K562 (cell line): Measurements from ENCODE around the gene SGPL1. TPM values are rescaled to one million over a fixed set of nuclear protein-coding genes. Genes with fewer than 3 reads are reported as not detected.

Experiments
- ATAC-seq: fragments of 200-7000 bp; cut with Tn5 transposase; 3 replicates; pipeline ENCODE4 v1.9.1; 2020; ENCODE audit warnings: moderate library complexity
- BruUV-seq: library from RNA; stranded (reverse); fragments of 400-500 nt; replicated peaks from 2 replicates; lab custom pipeline; 2021; lab: Mats Ljungman, UMichigan
- CTCF ChIA-PET: fragments of 300-600 bp; formaldehyde crosslinking; extraction: SDS; loops from one replicate; lab custom pipeline; 2021; ENCODE audit warnings: low intra/inter-chr PET ratio; lab: Yijun Ruan, JAX
- POLR2A ChIA-PET: fragments of 300-600, 350-650 bp; sonication (Branson Sonifier 250); formaldehyde crosslinking; extraction: SDS; loops from one replicate; lab custom pipeline; 2021; ENCODE audit warnings: antibody characterized with exemption, inconsistent platforms; lab: Yijun Ruan, JAX
- DNase-seq, 4 experiments: peaks; one replicate each; pipeline versions ENCODE4 v3.0.0 to v3.0.0-alpha.2; 2011 to 2018; ENCODE audit warnings: low spot score in 3 of 4, mixed read lengths in 3 of 4; ENCODE audit errors: extremely low read depth in 1 of 4
- FAIRE-seq: peaks from 2 replicates; lab custom pipeline; 2011; peaks lifted over from hg19 to GRCh38; lab: Jason Lieb, UNC
- H2AFZ ChIP-seq: 2 replicates; pipeline ENCODE4 v1.6.0; 2011; ENCODE audit warnings: low read depth, low read length, control low read depth, inconsistent platforms
- H3K27ac ChIP-seq: fragments of 200-600 bp; 3 replicates; pipeline ENCODE4 v1.8.0; 2011; ENCODE audit warnings: low read depth, mild to moderate bottlenecking, control low read depth, inconsistent platforms, low read length, moderate library complexity, mixed read lengths; ENCODE audit errors: extremely low read depth
- H3K27me3 ChIP-seq, 2 experiments: fragments of 300-600 bp in 1 of 2; 2 replicates in 1 of 2; 3 replicates in 1 of 2; pipeline versions ENCODE4 v1.6.0 to v1.8.0; 2011; ENCODE audit warnings: inconsistent platforms in 2 of 2, low read length in 2 of 2, mild to moderate bottlenecking in 1 of 2, mixed read lengths in 1 of 2, moderate library complexity in 1 of 2; ENCODE audit not compliant: control insufficient read depth in 2 of 2, insufficient read depth in 2 of 2
- H3K36me3 ChIP-seq: fragments of 300-600 bp; 3 replicates; pipeline ENCODE4 v1.8.0; 2011; ENCODE audit warnings: mild to moderate bottlenecking, low read length, inconsistent platforms; ENCODE audit not compliant: control insufficient read depth, insufficient read depth
- H3K4me1 ChIP-seq, 2 experiments: fragments of 200-600 bp in 1 of 2; replicated peaks in 1 of 2; 2 replicates in 1 of 2; 3 replicates in 1 of 2; pipeline versions ENCODE4 v1.5.1 to v1.8.0; 2011; ENCODE audit warnings: inconsistent platforms in 2 of 2, low read length in 2 of 2, mild to moderate bottlenecking in 1 of 2, mixed read lengths in 1 of 2, moderate library complexity in 1 of 2; ENCODE audit not compliant: control insufficient read depth in 2 of 2, insufficient read depth in 2 of 2
- H3K4me2 ChIP-seq: 2 replicates; pipeline ENCODE4 v1.6.1; 2011; ENCODE audit warnings: low read length, control low read depth, inconsistent platforms, mixed read lengths; ENCODE audit not compliant: insufficient read depth
- H3K4me3 ChIP-seq: fragments of 200-600 bp; sonication (generic), shearing (Covaris generic); 2 replicates; pipeline ENCODE4 v1.5.1; 2016; ENCODE audit warnings: control low read depth, inconsistent platforms
- H3K79me2 ChIP-seq: fragments of 200-600 bp; 3 replicates; pipeline ENCODE4 v1.8.0; 2011; ENCODE audit warnings: low read length, inconsistent platforms; ENCODE audit not compliant: control insufficient read depth, insufficient read depth
- H3K9ac ChIP-seq, 2 experiments: 2 replicates each; pipeline versions ENCODE4 v1.6.0 to v1.6.1; 2011; ENCODE audit warnings: low read depth in 2 of 2, low read length in 2 of 2, control low read depth in 1 of 2, inconsistent platforms in 1 of 2, mild to moderate bottlenecking in 1 of 2, mixed read lengths in 1 of 2; ENCODE audit not compliant: insufficient read depth in 1 of 2
- H3K9me1 ChIP-seq: one replicate; pipeline ENCODE4 v1.6.0; 2011; ENCODE audit warnings: inconsistent platforms, mild to moderate bottlenecking, low read length, moderate library complexity; ENCODE audit not compliant: control insufficient read depth, insufficient read depth
- H3K9me3 ChIP-seq: replicated peaks from 2 replicates; pipeline ENCODE4 v1.5.1; 2011; ENCODE audit warnings: low read depth, low read length, inconsistent platforms; ENCODE audit not compliant: control insufficient read depth, insufficient read depth
- H4K20me1 ChIP-seq: replicated peaks from 2 replicates; pipeline ENCODE4 v1.6.1; 2011; ENCODE audit warnings: low read length, inconsistent platforms, mixed read lengths; ENCODE audit not compliant: control insufficient read depth, insufficient read depth
- BDP1 ChIP-seq: IDR thresholded peaks from 3 replicates; pipeline ENCODE4 v1.6.1; 2011; ENCODE audit not compliant: insufficient read length, insufficient read depth
- CC2D1A ChIP-seq: fragments of 450-650 bp; IDR thresholded peaks from 2 replicates; pipeline ENCODE4 v1.6.1; 2017; ENCODE audit warnings: mild to moderate bottlenecking
- E2F3 ChIP-seq: fragments of 250-450 bp; sonication (Bioruptor Pico); IDR thresholded peaks from 2 replicates; pipeline ENCODE4 v1.4.0; 2020; ENCODE audit warnings: mild to moderate bottlenecking
- FOSL1 ChIP-seq: fragments of 200-800 bp; sonication (Bioruptor generic); conservative IDR thresholded peaks from 2 replicates; pipeline ENCODE4 v1.6.1; 2016; ENCODE audit warnings: missing genetic modification characterization, missing compliant biosample characterization
- MYNN ChIP-seq, 2 experiments: sonication (generic); formaldehyde crosslinking in 1 of 2; IDR thresholded peaks; 2 replicates each; pipeline versions ENCODE4 v1.5.0 to v1.6.1; 2016 to 2020; ENCODE audit warnings: antibody characterized with exemption in 1 of 2, missing genetic modification reagents in 1 of 2
- NCOA6 ChIP-seq: fragments of 450-650 bp; IDR thresholded peaks from 2 replicates; pipeline ENCODE4 v1.6.1; 2017; ENCODE audit warnings: mild to moderate bottlenecking
- SNIP1 ChIP-seq: fragments of 450-650 bp; IDR thresholded peaks from 2 replicates; pipeline ENCODE4 v1.7.1; 2017; ENCODE audit warnings: low read depth, mild to moderate bottlenecking
- ZBED1 ChIP-seq: IDR thresholded peaks from 2 replicates; pipeline ENCODE4 v1.6.1; 2014
- ZBTB7A ChIP-seq: IDR thresholded peaks from 2 replicates; pipeline ENCODE4 v1.6.1; 2011; ENCODE audit warnings: low read depth, mild to moderate bottlenecking, low read length, moderate library complexity, borderline replicate concordance; ENCODE audit not compliant: control insufficient read depth
- ZNF165 ChIP-seq: fragments of 250-450 bp; sonication (Bioruptor Pico); IDR thresholded peaks from 2 replicates; pipeline ENCODE4 v1.4.0; 2020; ENCODE audit warnings: borderline replicate concordance
- ZNF232 ChIP-seq: sonication (generic); formaldehyde crosslinking; IDR thresholded peaks from 2 replicates; pipeline ENCODE4 v1.8.0; 2022; ENCODE audit warnings: mild to moderate bottlenecking, missing genetic modification reagents
- ZNF347 ChIP-seq: fragments of 450-650 bp; formaldehyde crosslinking; IDR thresholded peaks from 2 replicates; pipeline ENCODE4 v1.4.0; 2020; ENCODE audit warnings: low read depth, mild to moderate bottlenecking, moderate library complexity
- WGBS: fragments of 100-300 bp; shearing (Covaris generic); methylation state at CpG from one replicate; pipeline ENCODE4 v1.1.6; 2016; ENCODE audit warnings: low coverage, mixed read lengths; ENCODE audit not compliant: insufficient coverage; ENCODE audit errors: missing lambda C conversion rate; 5-methylcytosine and 5-hydroxymethylcytosine counted together
- in situ Hi-C: fragments of 300-500 bp; cut with MboI; formaldehyde crosslinking; loops from 4 replicates; pipeline ENCODE4 v1.15.0; 2018; ENCODE audit warnings: inconsistent platforms, mixed read lengths
- intact Hi-C: fragments of 100-400 bp; cut with micrococcal nuclease; formaldehyde crosslinking; loops from 2 replicates; pipeline ENCODE4 v1.14.2; 2022
- polyA plus RNA-seq, 8 experiments: library from polyadenylated mRNA; depleted of rRNA in 4 of 8; stranded (reverse) in 5 of 8; unstranded in 3 of 8; fragments of >200 nt; fragmentation: Nextera tagmentation in 2 of 8; fragmentation: Illumina TruSeq in 1 of 8; extraction: Ambion mirVana in 2 of 8; extraction: Trizol in 1 of 8; gene quantifications; 2 replicates each; pipeline versions ENCODE4 v1.2.1 to v1.2.3, GENCODE V29; 2011 to 2014; ENCODE audit warnings: inconsistent platforms in 1 of 8, missing spikeins in 1 of 8
- total RNA-seq, 7 experiments: library from RNA; depleted of rRNA in 6 of 7; stranded (reverse); fragments of >200 nt in 6 of 7; fragmentation: Illumina TruSeq in 2 of 7; extraction: Trizol in 2 of 7; gene quantifications; 2 replicates each; pipeline versions ENCODE4 v1.2.1 to v1.2.3, GENCODE V29; 2011 to 2021; ENCODE audit warnings: low replicate concordance in 1 of 7
- TF ChIP-seq, protein P1 (sequence below): sonication (generic); formaldehyde crosslinking; IDR thresholded peaks from 2 replicates; pipeline ENCODE4 v1.8.0; 2022; ENCODE audit warnings: missing genetic modification reagents, mild to moderate bottlenecking, borderline replicate concordance
- TF ChIP-seq, protein P2 (sequence below): fragments of 450-650 bp; formaldehyde crosslinking; IDR thresholded peaks from 2 replicates; pipeline ENCODE4 v1.4.0; 2022; ENCODE audit warnings: missing genetic modification characterization
- TF ChIP-seq, protein P3 (sequence below): fragments of 450-650 bp; formaldehyde crosslinking; IDR thresholded peaks from 2 replicates; pipeline ENCODE4 v1.4.0; 2020; ENCODE audit warnings: mild to moderate bottlenecking, mixed read lengths
- TF ChIP-seq, protein P4 (sequence below), 2 experiments: IDR thresholded peaks in 1 of 2; conservative IDR thresholded peaks in 1 of 2; 2 replicates each; pipeline ENCODE4 v1.6.1; 2016; ENCODE audit warnings: low read depth in 2 of 2, mild to moderate bottlenecking in 1 of 2, missing compliant biosample characterization in 1 of 2, missing genetic modification characterization in 1 of 2, moderate library complexity in 1 of 2

The SGPL1 gene
- total and polyA plus RNA-seq, 9 of the 15 experiments (the other 6 are each of a cell fraction or from before 2014, with no cell fraction given): 6.0 to 18.0 (median 8.7) TPM

DNA sequence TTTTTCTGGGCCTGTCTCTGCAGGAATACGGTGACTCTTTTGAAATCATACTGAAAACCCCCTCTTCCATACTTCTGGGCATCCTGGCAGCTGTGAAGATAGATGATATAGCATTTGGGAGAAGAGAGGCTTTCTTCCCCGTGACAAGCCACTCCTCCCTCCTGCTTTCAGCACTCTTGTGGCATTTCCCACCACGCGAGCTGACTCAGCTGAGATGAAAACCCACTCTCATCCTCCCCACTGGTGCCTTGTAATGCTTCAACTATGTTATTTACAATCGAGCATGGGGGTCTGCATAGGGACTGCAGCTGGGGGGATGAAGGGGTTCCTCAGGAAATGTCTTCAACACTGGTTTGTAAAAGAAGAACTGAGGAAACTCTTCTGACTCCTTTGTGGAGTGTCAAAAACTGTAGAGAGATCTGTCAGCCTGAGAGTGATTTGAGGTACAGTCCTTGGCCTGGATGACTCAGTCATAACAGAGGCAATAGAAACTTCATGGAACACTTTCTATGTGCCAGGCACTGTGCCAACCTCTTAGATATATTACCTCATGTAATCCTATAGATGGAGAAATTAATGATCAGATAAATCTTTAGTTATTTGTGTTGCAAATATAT lies 28.8 kb upstream of the SGPL1 start:
- no peak overlapping the region for H3K4me3 ChIP-seq
- CTCF ChIA-PET: no interaction called here
- peaks cover 7 to 8% of the 10 kb centered on the region in 2 experiments; a peak in 4 of 5 replicates for H3K27me3 ChIP-seq
- TF ChIP-seq ZNF165 (CRISPR knock-in tag): no peak
- TF ChIP-seq FOSL1 (tag): peak; percentile 31; the same call in 1 of the 2 replicates
- TF ChIP-seq, protein P1, sequence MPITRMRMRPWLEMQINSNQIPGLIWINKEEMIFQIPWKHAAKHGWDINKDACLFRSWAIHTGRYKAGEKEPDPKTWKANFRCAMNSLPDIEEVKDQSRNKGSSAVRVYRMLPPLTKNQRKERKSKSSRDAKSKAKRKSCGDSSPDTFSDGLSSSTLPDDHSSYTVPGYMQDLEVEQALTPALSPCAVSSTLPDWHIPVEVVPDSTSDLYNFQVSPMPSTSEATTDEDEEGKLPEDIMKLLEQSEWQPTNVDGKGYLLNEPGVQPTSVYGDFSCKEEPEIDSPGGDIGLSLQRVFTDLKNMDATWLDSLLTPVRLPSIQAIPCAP (CRISPR knock-in tag): no peak
- no peak for TF ChIP-seq SNIP1
- TF ChIP-seq, protein P2, sequence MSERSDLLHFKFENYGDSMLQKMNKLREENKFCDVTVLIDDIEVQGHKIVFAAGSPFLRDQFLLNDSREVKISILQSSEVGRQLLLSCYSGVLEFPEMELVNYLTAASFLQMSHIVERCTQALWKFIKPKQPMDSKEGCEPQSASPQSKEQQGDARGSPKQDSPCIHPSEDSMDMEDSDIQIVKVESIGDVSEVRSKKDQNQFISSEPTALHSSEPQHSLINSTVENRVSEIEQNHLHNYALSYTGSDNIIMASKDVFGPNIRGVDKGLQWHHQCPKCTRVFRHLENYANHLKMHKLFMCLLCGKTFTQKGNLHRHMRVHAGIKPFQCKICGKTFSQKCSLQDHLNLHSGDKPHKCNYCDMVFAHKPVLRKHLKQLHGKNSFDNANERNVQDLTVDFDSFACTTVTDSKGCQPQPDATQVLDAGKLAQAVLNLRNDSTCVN (CRISPR knock-in tag): no peak
- no peak for TF ChIP-seq ZBED1
- 0 out of 2 replicates have a peak, but pooled peaks have one; percentile 24 for TF ChIP-seq ZBTB7A
- TF ChIP-seq ZNF232: no peak
- no peak for TF ChIP-seq E2F3 (CRISPR knock-in tag)
- TF ChIP-seq, protein P3, sequence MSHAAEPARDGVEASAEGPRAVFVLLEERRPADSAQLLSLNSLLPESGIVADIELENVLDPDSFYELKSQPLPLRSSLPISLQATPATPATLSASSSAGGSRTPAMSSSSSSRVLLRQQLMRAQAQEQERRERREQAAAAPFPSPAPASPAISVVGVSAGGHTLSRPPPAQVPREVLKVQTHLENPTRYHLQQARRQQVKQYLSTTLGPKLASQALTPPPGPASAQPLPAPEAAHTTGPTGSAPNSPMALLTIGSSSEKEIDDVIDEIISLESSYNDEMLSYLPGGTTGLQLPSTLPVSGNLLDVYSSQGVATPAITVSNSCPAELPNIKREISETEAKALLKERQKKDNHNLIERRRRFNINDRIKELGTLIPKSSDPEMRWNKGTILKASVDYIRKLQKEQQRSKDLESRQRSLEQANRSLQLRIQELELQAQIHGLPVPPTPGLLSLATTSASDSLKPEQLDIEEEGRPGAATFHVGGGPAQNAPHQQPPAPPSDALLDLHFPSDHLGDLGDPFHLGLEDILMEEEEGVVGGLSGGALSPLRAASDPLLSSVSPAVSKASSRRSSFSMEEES (CRISPR knock-in tag): no peak
- TF ChIP-seq, protein P4, sequence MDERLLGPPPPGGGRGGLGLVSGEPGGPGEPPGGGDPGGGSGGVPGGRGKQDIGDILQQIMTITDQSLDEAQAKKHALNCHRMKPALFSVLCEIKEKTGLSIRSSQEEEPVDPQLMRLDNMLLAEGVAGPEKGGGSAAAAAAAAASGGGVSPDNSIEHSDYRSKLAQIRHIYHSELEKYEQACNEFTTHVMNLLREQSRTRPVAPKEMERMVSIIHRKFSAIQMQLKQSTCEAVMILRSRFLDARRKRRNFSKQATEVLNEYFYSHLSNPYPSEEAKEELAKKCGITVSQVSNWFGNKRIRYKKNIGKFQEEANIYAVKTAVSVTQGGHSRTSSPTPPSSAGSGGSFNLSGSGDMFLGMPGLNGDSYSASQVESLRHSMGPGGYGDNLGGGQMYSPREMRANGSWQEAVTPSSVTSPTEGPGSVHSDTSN (CRISPR knock-in tag; IDR thresholded peaks at IDR 0.05; ENCODE audit: low read depth): no peak
- TF ChIP-seq, protein P4 (tag; conservative IDR thresholded peaks at IDR 0.05; ENCODE audit: low read depth): peak; percentile 63
- TF ChIP-seq MYNN (IDR thresholded peaks at IDR 0.05): no peak
- no peak for TF ChIP-seq MYNN (CRISPR knock-in tag; IDR thresholded peaks at IDR 0.05)
- TF ChIP-seq ZNF347: no peak
- no peak for TF ChIP-seq NCOA6
- no peak for TF ChIP-seq BDP1
- no peak for TF ChIP-seq CC2D1A
- TF ChIP-seq, all 486 proteins: peak for 3
- no TSS peak for BruUV-seq
- Histone ChIP-seq H3K36me3 (no peaks in the 10 kb centered on the region), H3K27ac (no peak overlapping the region), H2AFZ (no peak overlapping the region), H3K4me1 (no peaks in the 10 kb centered on the region; a peak in 1 of 5 replicates), H3K4me2 (no peak overlapping the region), H3K9me1 (no peaks in the 10 kb centered on the region), H4K20me1 (no peaks in the 10 kb centered on the region), H3K9me3 (no peaks in the 10 kb centered on the region), H3K79me2 (no peaks in the 10 kb centered on the region), H3K9ac (no peak overlapping the region)
- in situ Hi-C loops: no loop called here
- WGBS: 31% methylated on average over 5 of the region's 5 CpGs
- ATAC-seq (no peak), DNase-seq (no peak), FAIRE-seq (no peak)
- intact Hi-C loops: no loop called here
- POLR2A ChIA-PET: interaction anchor here (0.5 to 0.9 kb wide), 3 partner anchors 22 to 998 kb away, joined by 4 to 6 read pairs (median 5); no protein-coding TSS in a partner anchor
